ENCODE data around the gene CNGA1. TPM values are rescaled to one million over a fixed set of nuclear protein-coding genes. Genes with fewer than 3 reads are reported as not detected.
"Not testable (repeated sequence)": the region's sequence is repeated elsewhere in the genome, so short reads cannot be mapped to it uniquely, and the experiment has no call there.

CNGA1 gene
- total and polyA plus RNA-seq, 3 donors from 2014 or later, result 0.28 to 1.7 (median 0.47) TPM

DNA sequence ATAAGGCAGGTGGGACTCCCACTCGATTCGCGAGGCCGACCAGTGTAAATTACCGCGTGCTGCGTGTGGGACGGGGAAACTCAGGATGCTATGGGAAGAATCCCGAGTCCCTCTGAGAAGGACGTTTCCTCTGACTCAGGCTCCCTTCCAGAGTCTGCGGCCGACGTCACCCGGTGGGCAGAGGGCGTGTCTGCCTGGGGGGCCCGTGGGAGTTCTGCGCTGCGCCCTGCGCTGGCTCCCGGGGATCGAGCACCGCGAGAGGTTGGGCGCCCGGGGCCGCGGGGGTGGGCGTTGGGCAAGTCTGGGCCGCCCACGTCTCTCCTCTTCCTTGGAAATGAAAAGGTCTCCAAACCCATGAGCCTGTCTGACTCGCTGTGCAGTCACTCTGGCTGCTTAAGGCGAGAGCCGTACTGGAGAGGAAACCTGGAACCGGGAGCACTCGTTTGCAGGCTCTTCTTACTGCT, 659 bp upstream of the CNGA1 start:
- 0% methylated on average over 5 to 31 of the region's 35 CpGs for WGBS, 2 donors
- Histone ChIP-seq H3K4me1 (no peaks in the 10 kb centered on the region), H3K9me3 (no peaks in the 10 kb centered on the region), H3K27ac (peak overlapping the region in 1 of 2 donors; percentile 74), H3K4me3 (peak overlapping the region; percentile 48 to 80), H3K36me3 (ENCODE audit: low read depth, missing control alignments) (no peaks in the 10 kb centered on the region), H3K27me3 (no peaks in the 10 kb centered on the region)
- intact Hi-C loops (cut with DNase I; ENCODE audit: low total_unique reads), result no loop called here
- TF ChIP-seq, protein P1, sequence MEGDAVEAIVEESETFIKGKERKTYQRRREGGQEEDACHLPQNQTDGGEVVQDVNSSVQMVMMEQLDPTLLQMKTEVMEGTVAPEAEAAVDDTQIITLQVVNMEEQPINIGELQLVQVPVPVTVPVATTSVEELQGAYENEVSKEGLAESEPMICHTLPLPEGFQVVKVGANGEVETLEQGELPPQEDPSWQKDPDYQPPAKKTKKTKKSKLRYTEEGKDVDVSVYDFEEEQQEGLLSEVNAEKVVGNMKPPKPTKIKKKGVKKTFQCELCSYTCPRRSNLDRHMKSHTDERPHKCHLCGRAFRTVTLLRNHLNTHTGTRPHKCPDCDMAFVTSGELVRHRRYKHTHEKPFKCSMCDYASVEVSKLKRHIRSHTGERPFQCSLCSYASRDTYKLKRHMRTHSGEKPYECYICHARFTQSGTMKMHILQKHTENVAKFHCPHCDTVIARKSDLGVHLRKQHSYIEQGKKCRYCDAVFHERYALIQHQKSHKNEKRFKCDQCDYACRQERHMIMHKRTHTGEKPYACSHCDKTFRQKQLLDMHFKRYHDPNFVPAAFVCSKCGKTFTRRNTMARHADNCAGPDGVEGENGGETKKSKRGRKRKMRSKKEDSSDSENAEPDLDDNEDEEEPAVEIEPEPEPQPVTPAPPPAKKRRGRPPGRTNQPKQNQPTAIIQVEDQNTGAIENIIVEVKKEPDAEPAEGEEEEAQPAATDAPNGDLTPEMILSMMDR (IDR thresholded peaks at IDR 0.05), result no peak
- TF ChIP-seq POLR2A (IDR thresholded peaks at IDR 0.05), result no peak
- DNase-seq, result peak; percentile 55

DNA sequence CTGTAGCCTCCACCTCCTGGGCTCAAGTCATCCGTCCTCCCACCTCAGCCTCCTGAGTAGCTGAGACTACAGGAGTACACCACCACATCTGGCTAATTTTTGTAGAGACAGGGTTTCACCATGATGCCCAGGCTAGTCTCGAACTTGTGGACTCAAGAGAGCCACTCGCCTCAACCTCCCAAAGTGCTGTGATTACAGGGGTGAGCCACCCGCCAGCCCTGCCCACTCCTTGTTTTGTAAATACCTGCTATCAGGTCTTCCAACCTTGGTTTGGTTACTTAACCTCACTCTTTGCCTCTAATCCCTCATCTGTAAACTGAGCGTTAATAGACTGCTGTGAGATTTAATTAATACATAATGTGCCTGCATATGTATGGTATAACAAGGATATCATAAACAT, 803 bp downstream of the CNGA1 start:
- Histone ChIP-seq H3K27me3 (no peaks in the 10 kb centered on the region), H3K4me3 (peak overlapping the region in 1 of 2 donors; percentile 80), H3K36me3 (ENCODE audit: low read depth, missing control alignments) (no peaks in the 10 kb centered on the region), H3K27ac (no peak overlapping the region), H3K4me1 (no peaks in the 10 kb centered on the region), H3K9me3 (no peaks in the 10 kb centered on the region)
- WGBS, 2 donors, result 66 to 79% methylated on average over 5 of the region's 5 CpGs
- intact Hi-C loops (cut with DNase I; ENCODE audit: low total_unique reads), result no loop called here
- TF ChIP-seq POLR2A (IDR thresholded peaks at IDR 0.05), result no peak
- TF ChIP-seq, protein P1 (IDR thresholded peaks at IDR 0.05), result no peak
- DNase-seq, result no peak

DNA sequence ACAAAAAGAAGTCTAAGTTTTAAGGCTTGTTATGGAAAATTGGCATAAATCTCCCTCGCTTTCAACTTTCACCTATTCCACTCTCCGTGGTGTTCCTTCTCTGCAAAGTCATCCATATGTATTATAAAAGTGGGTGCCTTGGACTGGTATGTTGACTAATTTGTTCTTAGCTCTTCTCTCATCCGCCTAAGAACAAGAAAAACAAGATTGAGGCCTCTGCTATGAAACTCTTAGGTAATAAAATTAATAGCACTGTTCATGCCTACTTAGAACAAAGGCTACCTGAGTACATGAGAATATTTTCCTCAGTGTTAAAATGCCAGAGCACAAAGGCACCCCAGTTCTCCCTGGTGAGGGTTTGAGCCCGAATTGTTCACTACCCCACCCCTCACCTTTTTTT, 1.3 kb downstream of the CNGA1 start:
- no peak for DNase-seq
- H3K36me3 ChIP-seq (ENCODE audit: low read depth, missing control alignments), result no peaks in the 10 kb centered on the region
- H3K4me3 ChIP-seq, result peak overlapping the region in 1 of 2 donors; percentile 80
- TF ChIP-seq POLR2A (IDR thresholded peaks at IDR 0.05), result no peak
- TF ChIP-seq, protein P1 (IDR thresholded peaks at IDR 0.05), result no peak
- H3K27me3 ChIP-seq, result no peaks in the 10 kb centered on the region
- no peaks in the 10 kb centered on the region for H3K4me1 ChIP-seq
- H3K9me3 ChIP-seq, result no peaks in the 10 kb centered on the region
- intact Hi-C loops (cut with DNase I; ENCODE audit: low total_unique reads), result no loop called here
- H3K27ac ChIP-seq, result no peak overlapping the region
- WGBS, 2 donors, result 70 to 74% methylated on average over 4 of the region's 4 CpGs

DNA sequence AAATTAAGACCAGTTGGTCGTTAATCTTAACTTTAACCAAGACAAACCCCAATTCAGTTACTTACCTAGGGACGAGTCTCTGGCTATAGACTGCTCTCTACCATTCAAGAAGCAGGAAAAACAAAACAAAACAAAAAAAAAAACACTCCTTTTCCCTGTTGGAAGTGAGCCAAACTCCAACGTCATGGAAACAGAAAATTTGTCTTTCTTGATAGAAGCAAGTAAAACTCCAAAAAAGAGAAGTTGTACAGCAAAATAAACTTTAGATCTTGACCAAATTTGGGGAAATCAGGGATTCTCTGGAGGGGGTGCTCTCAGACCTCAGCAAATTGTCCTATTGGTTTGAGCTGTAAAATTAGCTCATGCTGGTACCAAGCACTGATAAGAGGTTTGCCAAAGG, 3.7 kb downstream of the CNGA1 start:
- Histone ChIP-seq H3K27ac (no peak overlapping the region), H3K4me3 (no peak overlapping the region), H3K27me3 (no peaks in the 10 kb centered on the region), H3K36me3 (ENCODE audit: low read depth, missing control alignments) (no peaks in the 10 kb centered on the region), H3K9me3 (no peaks in the 10 kb centered on the region), H3K4me1 (no peaks in the 10 kb centered on the region)
- TF ChIP-seq, protein P1 (IDR thresholded peaks at IDR 0.05), result no peak
- no peak for TF ChIP-seq POLR2A (IDR thresholded peaks at IDR 0.05)
- 68 to 73% methylated on average over 3 of the region's 3 CpGs for WGBS, 2 donors
- no peak for DNase-seq
- intact Hi-C loops (cut with DNase I; ENCODE audit: low total_unique reads), result no loop called here

DNA sequence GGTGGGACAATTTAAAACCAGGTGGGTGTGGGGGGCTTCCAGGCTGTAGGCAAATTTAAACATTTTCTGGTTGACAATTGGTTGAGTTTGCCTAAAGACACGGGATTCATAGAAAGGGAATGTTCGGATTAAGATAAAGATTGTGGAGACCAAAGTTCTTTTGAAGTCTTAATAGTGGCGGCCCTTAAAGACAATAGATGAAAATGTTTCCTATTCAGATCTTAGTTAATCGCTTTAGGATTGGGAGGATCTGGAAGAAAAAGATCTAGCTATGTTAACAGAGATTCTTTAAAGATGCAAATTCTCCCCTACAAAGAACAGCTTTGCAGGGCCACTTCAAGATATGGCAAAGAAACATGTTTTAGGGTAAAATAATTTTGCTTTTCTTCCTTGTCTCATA, 4.8 kb downstream of the CNGA1 start:
- no peaks in the 10 kb centered on the region for H3K9me3 ChIP-seq
- no peak overlapping the region for H3K4me3 ChIP-seq
- H3K36me3 ChIP-seq (ENCODE audit: low read depth, missing control alignments), result no peaks in the 10 kb centered on the region
- WGBS, 2 donors, result 87 to 91% methylated on average over 4 of the region's 4 CpGs
- TF ChIP-seq POLR2A (IDR thresholded peaks at IDR 0.05), result no peak
- TF ChIP-seq, protein P1 (IDR thresholded peaks at IDR 0.05), result no peak
- H3K4me1 ChIP-seq, result no peaks in the 10 kb centered on the region
- no peak for DNase-seq
- intact Hi-C loops (cut with DNase I; ENCODE audit: low total_unique reads), result no loop called here
- no peak overlapping the region for H3K27ac ChIP-seq
- H3K27me3 ChIP-seq, result no peaks in the 10 kb centered on the region

DNA sequence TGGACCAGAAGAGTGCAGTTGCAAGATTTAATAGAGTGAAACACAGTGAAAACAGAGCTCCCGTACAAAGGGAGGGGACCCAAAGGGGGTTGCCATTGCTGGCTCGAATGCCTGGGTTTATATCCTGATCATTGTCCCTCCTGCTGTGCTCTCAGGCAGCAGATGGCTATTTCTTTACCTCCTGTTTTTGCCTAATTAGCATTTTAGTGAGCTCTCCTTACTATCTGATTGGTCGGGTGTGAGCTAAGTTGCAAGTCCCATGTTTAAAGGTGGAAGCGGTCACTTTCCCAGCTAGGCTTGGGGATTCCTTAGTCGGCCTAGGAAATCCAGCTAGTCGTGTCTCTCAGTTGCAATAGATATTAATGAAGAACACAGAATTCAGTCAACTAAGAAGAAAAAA, 5.6 kb downstream of the CNGA1 start:
- H3K4me1 ChIP-seq; DNase-seq; H3K4me3 ChIP-seq; intact Hi-C loops (cut with DNase I; ENCODE audit: low total_unique reads); H3K36me3 ChIP-seq (ENCODE audit: low read depth, missing control alignments); H3K27ac ChIP-seq; H3K9me3 ChIP-seq; H3K27me3 ChIP-seq: not testable (repeated sequence)
- WGBS, 2 donors, result 73 to 93% methylated on average over 6 of the region's 6 CpGs

Data from testis (tissue), 3 donors.